ENCODE results near the gene RMI2.

GRCh38 chr16:11350921-11351335 is 5.7 kb downstream of the RMI2 start:
- no peak for TF ChIP-seq CTCF (IDR thresholded peaks at IDR 0.05)
- TF ChIP-seq POLR2AphosphoS5 (IDR thresholded peaks at IDR 0.05) = peak in 1 of 3 donors; percentile 30
